D721Med (cell line): ENCODE data around the gene HMGA1.
A peak's percentile ranks its signal among the peaks of the same experiment; 100 is the strongest.
"Not testable (repeated sequence)": the region's sequence is repeated elsewhere in the genome, so short reads cannot be mapped to it uniquely, and the experiment has no call there.

Experiments
- DNase-seq: peaks from one replicate; pipeline ENCODE4 v3.0.0; 2011; ENCODE audit warnings: low spot score; ENCODE audit not compliant: insufficient read length
- FAIRE-seq: peaks from 2 replicates; lab custom pipeline; 2011; peaks lifted over from hg19 to GRCh38; lab: Jason Lieb, UNC
- TF ChIP-seq, protein P1 (sequence below): IDR thresholded peaks from 2 replicates; pipeline ENCODE4 v1.5.1; 2012; ENCODE audit warnings: mild to moderate bottlenecking, control low read depth; ENCODE audit not compliant: insufficient read depth; ENCODE audit errors: missing control alignments

The HMGA1 gene

DNA sequence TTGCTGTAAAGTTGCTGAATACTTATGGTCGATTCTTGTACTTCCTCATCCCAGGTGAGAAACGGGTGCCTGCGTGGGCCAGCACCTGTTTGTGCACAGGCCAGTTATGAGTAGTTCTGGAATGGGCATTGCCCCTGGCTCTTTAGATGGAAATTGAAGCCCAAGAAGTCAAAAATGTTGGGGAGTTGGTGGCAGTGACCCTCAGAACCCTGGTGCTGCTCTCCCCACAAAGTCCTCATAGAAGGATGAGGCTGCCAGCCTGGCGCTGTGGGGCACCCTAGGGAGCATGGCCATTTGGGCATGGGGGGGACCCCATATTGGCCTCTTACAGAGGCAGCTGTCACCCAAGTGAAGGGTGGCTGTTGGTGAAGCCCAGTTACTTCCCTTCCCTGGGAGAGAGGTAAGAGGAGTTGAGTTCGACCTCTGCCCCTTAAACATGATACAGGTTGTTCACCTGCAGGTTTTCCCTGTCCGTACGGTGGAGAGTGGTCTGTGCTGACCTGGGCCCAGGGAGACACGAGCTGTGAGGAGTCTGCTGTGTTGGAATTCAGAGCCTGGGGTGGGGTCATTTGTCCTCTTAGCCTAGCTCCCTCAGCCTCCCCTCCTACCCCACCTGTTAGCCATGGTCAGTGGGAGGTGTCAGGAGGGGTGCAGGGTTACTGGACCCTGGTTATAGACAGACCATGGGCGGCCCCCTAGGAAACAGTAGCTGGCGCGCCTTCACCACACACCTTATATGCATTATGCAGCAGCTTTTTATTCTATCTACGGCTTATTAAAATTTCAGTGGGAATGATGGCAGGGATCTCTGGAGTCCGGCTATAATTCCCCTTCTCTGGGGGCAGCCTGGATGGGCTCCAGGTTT, 4.9 kb downstream of the HMGA1 start:
- no peak for DNase-seq
- no peak for FAIRE-seq
- TF ChIP-seq, protein P1, sequence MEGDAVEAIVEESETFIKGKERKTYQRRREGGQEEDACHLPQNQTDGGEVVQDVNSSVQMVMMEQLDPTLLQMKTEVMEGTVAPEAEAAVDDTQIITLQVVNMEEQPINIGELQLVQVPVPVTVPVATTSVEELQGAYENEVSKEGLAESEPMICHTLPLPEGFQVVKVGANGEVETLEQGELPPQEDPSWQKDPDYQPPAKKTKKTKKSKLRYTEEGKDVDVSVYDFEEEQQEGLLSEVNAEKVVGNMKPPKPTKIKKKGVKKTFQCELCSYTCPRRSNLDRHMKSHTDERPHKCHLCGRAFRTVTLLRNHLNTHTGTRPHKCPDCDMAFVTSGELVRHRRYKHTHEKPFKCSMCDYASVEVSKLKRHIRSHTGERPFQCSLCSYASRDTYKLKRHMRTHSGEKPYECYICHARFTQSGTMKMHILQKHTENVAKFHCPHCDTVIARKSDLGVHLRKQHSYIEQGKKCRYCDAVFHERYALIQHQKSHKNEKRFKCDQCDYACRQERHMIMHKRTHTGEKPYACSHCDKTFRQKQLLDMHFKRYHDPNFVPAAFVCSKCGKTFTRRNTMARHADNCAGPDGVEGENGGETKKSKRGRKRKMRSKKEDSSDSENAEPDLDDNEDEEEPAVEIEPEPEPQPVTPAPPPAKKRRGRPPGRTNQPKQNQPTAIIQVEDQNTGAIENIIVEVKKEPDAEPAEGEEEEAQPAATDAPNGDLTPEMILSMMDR, result no peak

DNA sequence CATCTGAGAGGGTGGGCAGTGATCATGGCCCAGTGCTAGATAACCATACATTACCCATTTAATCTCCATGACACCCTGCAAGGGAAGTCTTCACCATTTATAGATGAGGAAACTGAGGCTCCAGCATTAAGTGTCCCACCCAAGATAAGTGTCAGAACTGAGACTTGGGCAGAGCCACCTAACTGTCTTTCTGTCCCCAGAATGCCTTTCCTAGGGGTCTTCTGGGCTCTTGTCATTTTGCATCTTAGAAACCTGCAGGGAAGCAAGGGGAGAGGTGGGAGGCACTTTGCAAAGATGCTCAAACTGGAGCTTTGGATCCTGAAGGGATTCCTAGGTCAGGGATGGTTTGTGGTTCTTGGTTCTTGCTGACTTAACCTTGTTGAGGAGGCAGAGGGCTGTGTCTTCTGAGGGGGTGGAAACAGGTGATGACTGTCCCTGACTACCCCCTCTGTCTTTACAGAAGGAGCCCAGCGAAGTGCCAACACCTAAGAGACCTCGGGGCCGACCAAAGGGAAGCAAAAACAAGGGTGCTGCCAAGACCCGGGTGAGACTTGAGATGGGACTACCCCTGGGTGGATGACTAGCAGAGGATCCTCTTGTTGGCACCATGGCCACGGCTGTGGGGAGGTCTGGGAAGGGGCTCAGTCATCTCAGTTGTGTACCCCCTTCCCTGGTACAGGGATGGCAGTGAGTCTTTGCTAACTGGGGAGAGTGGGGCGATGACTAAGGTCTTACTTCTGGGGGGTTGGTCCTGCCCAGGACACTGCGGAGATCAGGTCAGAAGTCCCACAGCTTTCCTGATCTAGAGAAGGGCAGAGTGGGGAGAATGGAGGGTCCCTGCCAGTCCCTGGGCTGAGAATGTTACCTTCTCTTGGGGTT, 5.8 kb downstream of the HMGA1 start:
- FAIRE-seq (no peak), DNase-seq (no peak)
- TF ChIP-seq, protein P1, result no peak

DNA sequence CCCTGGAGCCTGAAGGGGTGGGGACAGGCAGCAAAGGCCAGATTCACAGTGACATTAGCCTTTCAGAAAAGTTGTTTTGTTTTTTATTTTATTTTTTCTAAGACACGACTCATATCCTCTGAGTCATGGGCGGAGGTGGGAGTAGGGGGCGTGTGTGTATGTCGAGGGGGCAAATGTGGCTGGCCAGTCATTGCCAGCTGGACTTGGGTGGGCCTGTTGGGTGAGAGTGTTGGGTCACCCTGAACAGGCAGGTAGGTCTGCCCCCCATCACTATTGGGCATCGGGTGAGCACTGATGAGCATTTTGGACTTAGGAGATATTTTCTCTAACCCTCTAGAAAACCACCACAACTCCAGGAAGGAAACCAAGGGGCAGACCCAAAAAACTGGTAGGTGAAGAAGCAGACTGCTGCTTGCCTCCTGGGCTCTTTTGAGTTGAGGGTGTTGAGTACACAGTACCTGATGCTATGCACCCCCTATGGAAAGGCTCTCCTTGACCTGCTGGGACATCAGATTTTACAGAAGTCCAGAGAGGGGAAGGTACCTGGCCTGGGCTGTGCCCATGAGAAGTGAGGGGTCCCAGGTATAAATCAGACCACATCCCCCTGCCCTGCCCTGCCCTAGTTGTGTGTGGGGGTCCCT, 6.6 kb downstream of the HMGA1 start:
- TF ChIP-seq, protein P1, result no peak
- DNase-seq, result no peak
- FAIRE-seq, result no peak

DNA sequence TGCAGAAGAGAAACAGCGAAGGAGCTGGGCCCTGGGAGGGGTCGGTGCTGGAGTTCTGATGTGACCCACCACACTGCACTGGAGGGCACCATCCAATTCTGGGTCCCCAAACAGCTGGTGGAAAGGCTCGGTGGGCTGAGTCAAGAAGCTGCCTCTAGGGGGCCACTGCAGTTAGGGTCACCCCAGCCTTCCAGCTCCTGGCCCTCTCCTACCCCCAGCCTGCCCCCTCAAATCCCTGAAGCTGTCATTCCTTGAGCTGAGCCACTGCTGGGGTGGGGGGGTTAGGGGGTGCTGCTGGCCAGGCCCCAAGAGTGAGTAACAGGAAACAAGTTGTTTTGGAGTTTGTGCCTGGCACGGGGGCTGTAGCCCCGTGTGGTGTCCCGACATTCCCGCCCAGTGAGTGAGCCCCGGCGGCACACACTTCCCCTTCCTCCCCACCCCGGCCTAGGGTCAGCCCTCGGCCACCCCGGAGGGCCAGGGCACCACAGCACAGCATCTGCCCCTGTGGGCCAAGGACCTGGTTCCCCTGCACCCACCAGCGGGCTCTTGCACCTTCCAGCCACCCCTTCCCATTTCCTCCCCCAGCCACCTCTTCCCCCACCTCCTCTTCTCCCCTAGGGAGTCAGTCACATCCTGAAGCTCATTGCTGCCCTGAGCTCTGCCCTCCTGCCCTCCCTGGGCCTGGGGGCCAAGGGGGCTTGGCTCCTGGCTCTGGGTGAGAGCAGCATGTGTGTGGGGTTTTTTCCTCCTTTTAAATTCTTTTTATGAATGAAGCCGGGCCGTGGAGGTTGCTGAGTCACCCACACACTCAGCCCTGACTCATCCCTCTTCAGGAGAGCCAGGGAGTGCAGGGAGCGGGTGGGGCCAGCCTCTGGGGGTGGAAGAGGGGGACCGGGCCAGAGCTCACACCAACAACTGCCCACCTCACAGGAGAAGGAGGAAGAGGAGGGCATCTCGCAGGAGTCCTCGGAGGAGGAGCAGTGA, 7.5 kb downstream of the HMGA1 start:
- TF ChIP-seq, protein P1, result peak; percentile 11
- FAIRE-seq, result no peak
- DNase-seq, result no peak

DNA sequence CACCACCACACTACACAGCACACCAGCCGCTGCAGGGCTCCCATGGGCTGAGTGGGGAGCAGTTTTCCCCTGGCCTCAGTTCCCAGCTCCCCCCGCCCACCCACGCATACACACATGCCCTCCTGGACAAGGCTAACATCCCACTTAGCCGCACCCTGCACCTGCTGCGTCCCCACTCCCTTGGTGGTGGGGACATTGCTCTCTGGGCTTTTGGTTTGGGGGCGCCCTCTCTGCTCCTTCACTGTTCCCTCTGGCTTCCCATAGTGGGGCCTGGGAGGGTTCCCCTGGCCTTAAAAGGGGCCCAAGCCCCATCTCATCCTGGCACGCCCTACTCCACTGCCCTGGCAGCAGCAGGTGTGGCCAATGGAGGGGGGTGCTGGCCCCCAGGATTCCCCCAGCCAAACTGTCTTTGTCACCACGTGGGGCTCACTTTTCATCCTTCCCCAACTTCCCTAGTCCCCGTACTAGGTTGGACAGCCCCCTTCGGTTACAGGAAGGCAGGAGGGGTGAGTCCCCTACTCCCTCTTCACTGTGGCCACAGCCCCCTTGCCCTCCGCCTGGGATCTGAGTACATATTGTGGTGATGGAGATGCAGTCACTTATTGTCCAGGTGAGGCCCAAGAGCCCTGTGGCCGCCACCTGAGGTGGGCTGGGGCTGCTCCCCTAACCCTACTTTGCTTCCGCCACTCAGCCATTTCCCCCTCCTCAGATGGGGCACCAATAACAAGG, 8.5 kb downstream of the HMGA1 start:
- not testable (repeated sequence) for FAIRE-seq, DNase-seq

DNA sequence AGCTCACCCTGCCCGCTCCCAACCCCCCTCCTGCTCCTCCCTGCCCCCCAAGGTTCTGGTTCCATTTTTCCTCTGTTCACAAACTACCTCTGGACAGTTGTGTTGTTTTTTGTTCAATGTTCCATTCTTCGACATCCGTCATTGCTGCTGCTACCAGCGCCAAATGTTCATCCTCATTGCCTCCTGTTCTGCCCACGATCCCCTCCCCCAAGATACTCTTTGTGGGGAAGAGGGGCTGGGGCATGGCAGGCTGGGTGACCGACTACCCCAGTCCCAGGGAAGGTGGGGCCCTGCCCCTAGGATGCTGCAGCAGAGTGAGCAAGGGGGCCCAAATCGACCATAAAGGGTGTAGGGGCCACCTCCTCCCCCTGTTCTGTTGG, 9.1 kb downstream of the HMGA1 start:
- not testable (repeated sequence) for FAIRE-seq

DNA sequence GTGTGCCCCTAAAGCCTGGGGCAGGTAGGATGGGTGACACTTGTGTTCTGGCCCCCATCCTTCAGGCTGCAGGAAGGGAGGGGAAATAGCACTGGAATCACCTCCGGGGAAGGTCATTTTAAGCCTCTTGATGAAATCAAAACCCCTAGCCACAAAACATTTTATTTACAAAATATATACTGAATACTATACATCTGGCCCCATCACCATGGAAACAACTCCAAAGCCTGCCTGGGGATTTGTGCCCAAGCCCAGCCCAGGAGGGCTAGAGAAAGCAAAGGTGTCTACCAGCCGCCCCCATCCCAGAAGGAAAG, 9.5 kb downstream of the HMGA1 start:
- DNase-seq, result no peak

More for the DNA sequence above, 9.1 kb downstream of the HMGA1 start:
- DNase-seq, result not testable (repeated sequence)

More for the DNA sequence above, 9.5 kb downstream of the HMGA1 start:
- FAIRE-seq, result no peak
- TF ChIP-seq, protein P1, result no peak
